ENCODE measurements around the gene LSM11.
A peak's percentile ranks its signal among the peaks of the same experiment; 100 is the strongest.

The LSM11 gene

DNA sequence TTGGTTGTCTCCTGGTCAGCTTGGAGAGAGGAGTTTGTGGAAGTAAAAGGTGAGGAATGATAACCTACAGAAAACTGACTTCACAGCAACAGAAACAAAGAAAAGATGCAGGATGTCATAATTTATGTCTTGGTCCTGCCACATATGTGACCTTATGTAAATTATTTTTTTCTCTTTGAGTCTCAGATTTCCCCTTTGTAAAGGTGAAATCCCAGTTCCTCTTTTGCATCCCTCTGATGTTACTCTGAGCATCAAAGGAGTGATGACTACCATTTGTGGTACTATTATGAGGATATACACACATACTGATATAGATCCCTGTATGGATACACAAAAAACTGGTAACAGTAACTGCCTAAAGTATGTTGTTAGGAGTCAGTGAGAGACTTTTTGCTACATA, 13.7 kb upstream of the LSM11 start:
- no peak for FAIRE-seq
- TF ChIP-seq CTCF (IDR thresholded peaks at IDR 0.05; ENCODE audit: insufficient read depth, missing control alignments): no peak

GRCh38 chr5:157730900-157731271, 12.6 kb upstream of the LSM11 start:
- DNase-seq (ENCODE audit: insufficient read length, low spot score): no peak
- no peak for TF ChIP-seq CTCF (IDR thresholded peaks at IDR 0.05; ENCODE audit: insufficient read depth, missing control alignments)
- no peak for FAIRE-seq

More for the DNA sequence above, 13.7 kb upstream of the LSM11 start:
- no peak for DNase-seq (ENCODE audit: insufficient read length, low spot score)

GRCh38 chr5:157731272-157732129, 12.0 kb upstream of the LSM11 start, which contains the start of gene THG1L:
THG1L (plus strand) TSS chr5:157731420; CDS start chr5:157731441, 21 bp downstream.
- no peak for TF ChIP-seq CTCF (IDR thresholded peaks at IDR 0.05; ENCODE audit: insufficient read depth, missing control alignments)
- peak; percentile 60 for FAIRE-seq

DNA sequence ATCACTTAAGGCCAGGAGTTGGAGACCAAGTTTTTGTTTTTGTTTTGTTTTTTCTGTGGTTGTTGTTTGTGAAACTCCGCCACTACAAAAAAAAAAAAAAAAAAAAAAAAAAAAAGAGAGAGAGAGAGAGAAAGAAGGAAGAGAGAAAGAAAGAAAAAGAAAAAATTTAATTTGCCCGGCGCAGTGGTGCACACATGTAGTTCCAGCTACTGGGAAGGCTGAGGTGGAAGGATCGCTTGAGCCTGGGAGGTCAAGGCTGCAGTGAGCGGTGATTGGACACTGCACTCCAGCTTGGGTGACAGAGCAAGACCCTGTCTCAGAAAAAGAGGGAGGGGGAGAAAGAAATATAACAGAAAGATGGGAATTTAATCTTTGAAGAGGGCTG, 11.4 kb upstream of the LSM11 start:
- no peak for TF ChIP-seq CTCF (IDR thresholded peaks at IDR 0.05; ENCODE audit: insufficient read depth, missing control alignments)
- FAIRE-seq: no peak

More at GRCh38 chr5:157731272-157732129, 12.0 kb upstream of the LSM11 start, which contains the start of gene THG1L:
- peak; percentile 75 for DNase-seq (ENCODE audit: insufficient read length, low spot score)

GRCh38 chr5:157732596-157733262, 10.8 kb upstream of the LSM11 start:
- DNase-seq (ENCODE audit: insufficient read length, low spot score): no peak
- no peak for FAIRE-seq
- TF ChIP-seq CTCF (IDR thresholded peaks at IDR 0.05; ENCODE audit: insufficient read depth, missing control alignments): no peak

More for the DNA sequence above, 11.4 kb upstream of the LSM11 start:
- DNase-seq (ENCODE audit: insufficient read length, low spot score): no peak

DNA sequence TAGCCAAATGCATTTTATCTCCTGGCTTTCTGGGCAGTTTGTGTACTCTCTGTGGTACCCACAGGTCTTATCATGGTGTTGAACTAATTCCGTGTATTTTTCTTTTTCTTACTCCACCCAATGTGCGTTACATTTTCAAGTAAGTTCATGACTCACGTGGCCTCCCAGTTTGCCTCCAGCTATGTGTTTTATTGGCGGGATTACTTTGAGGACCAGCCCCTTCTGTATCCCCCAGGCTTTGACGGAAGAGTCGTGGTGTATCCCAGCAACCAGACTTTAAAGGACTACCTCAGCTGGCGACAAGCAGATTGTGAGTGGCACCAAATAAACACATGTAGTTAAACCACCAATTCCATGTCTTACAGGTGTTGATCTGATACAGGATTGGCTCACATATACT, 9.1 kb upstream of the LSM11 start:
- no peak for TF ChIP-seq CTCF (IDR thresholded peaks at IDR 0.05; ENCODE audit: insufficient read depth, missing control alignments)
- no peak for DNase-seq (ENCODE audit: insufficient read length, low spot score)
- FAIRE-seq: no peak

DNA sequence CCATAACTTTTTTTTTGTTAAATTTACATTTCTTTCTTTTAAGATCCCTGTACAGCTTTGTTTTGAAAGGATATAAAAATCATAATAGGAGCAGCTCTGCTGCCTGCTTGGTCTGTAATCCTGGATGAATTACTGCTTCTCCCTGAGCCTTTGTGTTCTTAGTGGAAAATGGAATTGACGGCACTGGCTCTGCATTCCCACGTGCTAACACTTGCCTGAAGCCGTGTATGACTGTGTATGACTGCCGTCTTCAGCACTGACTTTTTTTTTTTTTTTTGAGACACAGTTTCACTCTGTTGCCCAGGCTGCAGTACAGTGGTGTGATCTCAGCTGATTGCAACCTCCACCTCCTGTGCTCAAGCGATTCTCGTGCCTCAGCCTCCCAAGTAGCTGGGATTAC, 7.5 kb upstream of the LSM11 start:
- no peak for FAIRE-seq
- no peak for TF ChIP-seq CTCF (IDR thresholded peaks at IDR 0.05; ENCODE audit: insufficient read depth, missing control alignments)

More for the DNA sequence above, 7.5 kb upstream of the LSM11 start:
- no peak for DNase-seq (ENCODE audit: insufficient read length, low spot score)

Measured in D721Med (cell line).